NK-92 (cell line): Measurements from ENCODE around the gene ATG12.
"Not testable (repeated sequence)": the region's sequence is repeated elsewhere in the genome, so short reads cannot be mapped to it uniquely, and the experiment has no call there.

Experiments
- DNase-seq: peaks from one replicate; lab custom pipeline; 2025; ENCODE audit not compliant: unreplicated experiment; lab: John Stamatoyannopoulos, UW

The ATG12 gene

GRCh38 chr5:115843444-115844130 is 2.2 kb upstream of the ATG12 start:
- DNase-seq = no peak

GRCh38 chr5:115842952-115843351 is 1.6 kb upstream of the ATG12 start:
- DNase-seq = no peak

GRCh38 chr5:115842089-115842935 is 947 bp upstream of the ATG12 start:
- no peak for DNase-seq

- DNase-seq = no peak
Measured at GRCh38 chr5:115840873-115841272, 492 bp downstream of the ATG12 start.

- no peak for DNase-seq
Measured at GRCh38 chr5:115838885-115839518, 2.4 kb downstream of the ATG12 start.

- no peak for DNase-seq
Measured at GRCh38 chr5:115835481-115835880, 5.9 kb downstream of the ATG12 start.

- no peak for DNase-seq
Measured at GRCh38 chr5:115831163-115831768, 10.1 kb downstream of the ATG12 start.

- DNase-seq = no peak
Measured at GRCh38 chr5:115829913-115830312, 11.5 kb downstream of the ATG12 start.

- no peak for DNase-seq
Measured at GRCh38 chr5:115825948-115826347, 15.4 kb downstream of the ATG12 start.

- DNase-seq = not testable (repeated sequence)
Measured at GRCh38 chr5:115824983-115825382, 16.4 kb downstream of the ATG12 start.

- no peak for DNase-seq
Measured at GRCh38 chr5:115820846-115821245, 20.5 kb downstream of the ATG12 start.

- no peak for DNase-seq
Measured at GRCh38 chr5:115818821-115819220, 22.5 kb downstream of the ATG12 start.

GRCh38 chr5:115817386-115817785 is 24.0 kb downstream of the ATG12 start:
- DNase-seq = no peak

- no peak for DNase-seq
Measured at GRCh38 chr5:115816226-115817081, 24.9 kb downstream of the ATG12 start, which contains the start of gene CDO1. Gene CDO1 (minus strand): TSS chr5:115816659. CDS start chr5:115816397, 262 bp downstream.

GRCh38 chr5:115815693-115816225 is 25.6 kb downstream of the ATG12 start:
- no peak for DNase-seq

- DNase-seq = no peak
Measured at GRCh38 chr5:115815006-115815692, 26.2 kb downstream of the ATG12 start.

GRCh38 chr5:115813719-115814118 is 27.6 kb downstream of the ATG12 start:
- DNase-seq = no peak

- DNase-seq = no peak
Measured at GRCh38 chr5:115812372-115812771, 29.0 kb downstream of the ATG12 start.

GRCh38 chr5:115811406-115811805 is 30.0 kb downstream of the ATG12 start:
- DNase-seq = no peak

- no peak for DNase-seq
Measured at GRCh38 chr5:115810761-115811160, 30.6 kb downstream of the ATG12 start.
